ENCODE data around the gene FKBP1A.
A peak's percentile ranks its signal among the peaks of the same experiment; 100 is the strongest.

Gene FKBP1A

GRCh38 chr20:1371830-1372539, 20.9 kb downstream of the FKBP1A start:
- H3K27me3 ChIP-seq (ENCODE audit: control insufficient read depth, insufficient read depth, low read length), result no peaks in the 10 kb centered on the region
- H3K4me1 ChIP-seq (ENCODE audit: control insufficient read depth, insufficient read depth, low read length), result peaks cover 58% of the 10 kb centered on the region
- H3K4me3 ChIP-seq (ENCODE audit: low read length), result no peak overlapping the region
- H3K9me3 ChIP-seq (replicated peaks; ENCODE audit: low read length), result no peaks in the 10 kb centered on the region
- H3K4me2 ChIP-seq (ENCODE audit: low read length), result no peak overlapping the region
- H3K36me3 ChIP-seq (ENCODE audit: insufficient read depth, low read length), result peaks cover 66% of the 10 kb centered on the region
- H3K9ac ChIP-seq (ENCODE audit: low read depth, low read length), result no peak overlapping the region

DNA sequence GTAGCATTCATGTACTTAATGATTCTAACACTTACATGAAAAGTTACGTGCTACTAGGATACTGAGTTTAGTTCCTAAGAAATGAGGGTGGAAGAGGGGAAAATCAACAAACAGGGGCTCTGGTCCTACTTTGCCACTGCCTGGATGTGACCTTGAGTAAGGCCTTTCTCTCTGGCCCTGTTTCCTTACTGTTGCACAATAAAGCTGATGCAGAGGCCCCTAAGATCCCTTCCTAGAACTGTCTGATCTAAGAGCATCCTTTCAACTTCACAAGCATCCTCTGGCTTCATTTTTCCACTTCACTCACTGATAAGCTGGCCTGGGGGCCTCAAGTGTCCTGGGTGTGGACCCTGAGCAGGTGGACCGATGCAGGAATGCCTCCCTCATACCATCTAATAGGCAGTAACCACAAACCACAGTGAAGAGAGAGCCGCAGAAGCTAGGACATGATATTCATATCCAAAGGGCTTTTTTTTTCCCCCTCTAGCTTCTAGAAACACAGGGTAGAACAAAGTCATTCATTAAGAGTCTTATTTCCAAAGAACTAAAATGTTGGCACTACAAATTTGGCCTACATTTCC, 21.6 kb downstream of the FKBP1A start:
- Histone ChIP-seq H3K9ac (ENCODE audit: low read depth, low read length) (no peak overlapping the region), H3K4me2 (ENCODE audit: low read length) (no peak overlapping the region), H3K36me3 (ENCODE audit: insufficient read depth, low read length) (peaks cover 67% of the 10 kb centered on the region), H3K4me3 (ENCODE audit: low read length) (no peak overlapping the region), H3K4me1 (ENCODE audit: control insufficient read depth, insufficient read depth, low read length) (peaks cover 55% of the 10 kb centered on the region), H3K27me3 (ENCODE audit: control insufficient read depth, insufficient read depth, low read length) (no peaks in the 10 kb centered on the region), H3K9me3 (replicated peaks; ENCODE audit: low read length) (no peaks in the 10 kb centered on the region)

DNA sequence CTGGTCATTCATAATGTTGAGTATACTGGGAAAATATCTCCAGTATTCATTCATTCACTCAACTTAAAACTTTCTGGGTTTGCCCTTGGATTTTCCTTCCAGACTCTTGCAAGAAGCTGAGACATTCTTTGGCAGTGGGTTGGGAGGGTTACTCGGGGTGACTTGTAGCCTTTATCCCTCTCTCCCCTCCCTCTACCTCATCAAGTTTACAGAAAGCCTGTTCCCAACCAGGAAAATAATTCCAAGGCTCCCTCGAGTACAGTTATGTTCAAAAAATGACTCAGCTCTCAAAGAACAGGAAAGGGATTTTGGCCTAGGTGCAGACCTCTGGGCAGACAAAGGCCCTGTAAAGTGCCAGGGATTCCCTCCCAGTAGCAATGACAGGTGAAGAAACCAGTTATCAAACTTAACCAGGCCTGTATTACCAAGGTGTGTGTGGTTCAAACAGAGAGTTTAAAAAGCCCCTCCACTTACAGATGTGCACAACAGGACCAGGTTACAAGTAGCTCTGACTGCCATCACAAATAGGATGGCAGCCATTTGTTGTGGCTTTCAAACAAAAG, 22.2 kb downstream of the FKBP1A start:
- H3K4me1 ChIP-seq (ENCODE audit: control insufficient read depth, insufficient read depth, low read length), result peaks cover 49% of the 10 kb centered on the region
- H3K9ac ChIP-seq (ENCODE audit: low read depth, low read length), result no peak overlapping the region
- no peaks in the 10 kb centered on the region for H3K27me3 ChIP-seq (ENCODE audit: control insufficient read depth, insufficient read depth, low read length)
- no peak overlapping the region for H3K4me3 ChIP-seq (ENCODE audit: low read length)
- H3K36me3 ChIP-seq (ENCODE audit: insufficient read depth, low read length), result peaks cover 67% of the 10 kb centered on the region
- peak overlapping the region; percentile 10 for H3K4me2 ChIP-seq (ENCODE audit: low read length)
- H3K9me3 ChIP-seq (replicated peaks; ENCODE audit: low read length), result no peaks in the 10 kb centered on the region

- Histone ChIP-seq H3K27me3 (ENCODE audit: control insufficient read depth, insufficient read depth, low read length) (no peaks in the 10 kb centered on the region), H3K9me3 (replicated peaks; ENCODE audit: low read length) (no peaks in the 10 kb centered on the region), H3K4me2 (ENCODE audit: low read length) (no peak overlapping the region), H3K4me1 (ENCODE audit: control insufficient read depth, insufficient read depth, low read length) (peaks cover 43% of the 10 kb centered on the region), H3K9ac (ENCODE audit: low read depth, low read length) (no peak overlapping the region), H3K36me3 (ENCODE audit: insufficient read depth, low read length) (peaks cover 67% of the 10 kb centered on the region), H3K4me3 (ENCODE audit: low read length) (no peak overlapping the region)
These were observed 22.9 kb downstream of the FKBP1A start for GRCh38 chr20:1369970-1370369.

- Histone ChIP-seq H3K4me2 (ENCODE audit: low read length) (peak overlapping the region; percentile 49), H3K9ac (ENCODE audit: low read depth, low read length) (peak overlapping the region; percentile 15), H3K9me3 (replicated peaks; ENCODE audit: low read length) (no peaks in the 10 kb centered on the region), H3K4me3 (ENCODE audit: low read length) (no peak overlapping the region), H3K36me3 (ENCODE audit: insufficient read depth, low read length) (peaks cover 58% of the 10 kb centered on the region), H3K4me1 (ENCODE audit: control insufficient read depth, insufficient read depth, low read length) (peaks cover 42% of the 10 kb centered on the region), H3K27me3 (ENCODE audit: control insufficient read depth, insufficient read depth, low read length) (no peaks in the 10 kb centered on the region)
These were observed 24.2 kb downstream of the FKBP1A start for GRCh38 chr20:1368448-1369199.

GRCh38 chr20:1367479-1367878, 25.4 kb downstream of the FKBP1A start:
- H3K27me3 ChIP-seq (ENCODE audit: control insufficient read depth, insufficient read depth, low read length), result no peaks in the 10 kb centered on the region
- no peak overlapping the region for H3K4me2 ChIP-seq (ENCODE audit: low read length)
- H3K9ac ChIP-seq (ENCODE audit: low read depth, low read length), result no peak overlapping the region
- peaks cover 52% of the 10 kb centered on the region for H3K36me3 ChIP-seq (ENCODE audit: insufficient read depth, low read length)
- H3K4me1 ChIP-seq (ENCODE audit: control insufficient read depth, insufficient read depth, low read length), result peaks cover 42% of the 10 kb centered on the region
- no peaks in the 10 kb centered on the region for H3K9me3 ChIP-seq (replicated peaks; ENCODE audit: low read length)
- H3K4me3 ChIP-seq (ENCODE audit: low read length), result no peak overlapping the region

GRCh38 chr20:1364106-1364505, 28.7 kb downstream of the FKBP1A start:
- Histone ChIP-seq H3K4me1 (ENCODE audit: control insufficient read depth, insufficient read depth, low read length) (peaks cover 13% of the 10 kb centered on the region), H3K4me2 (ENCODE audit: low read length) (no peak overlapping the region), H3K9me3 (replicated peaks; ENCODE audit: low read length) (no peaks in the 10 kb centered on the region), H3K9ac (ENCODE audit: low read depth, low read length) (no peak overlapping the region), H3K36me3 (ENCODE audit: insufficient read depth, low read length) (peaks cover 33% of the 10 kb centered on the region), H3K4me3 (ENCODE audit: low read length) (no peak overlapping the region), H3K27me3 (ENCODE audit: control insufficient read depth, insufficient read depth, low read length) (no peaks in the 10 kb centered on the region)

DNA sequence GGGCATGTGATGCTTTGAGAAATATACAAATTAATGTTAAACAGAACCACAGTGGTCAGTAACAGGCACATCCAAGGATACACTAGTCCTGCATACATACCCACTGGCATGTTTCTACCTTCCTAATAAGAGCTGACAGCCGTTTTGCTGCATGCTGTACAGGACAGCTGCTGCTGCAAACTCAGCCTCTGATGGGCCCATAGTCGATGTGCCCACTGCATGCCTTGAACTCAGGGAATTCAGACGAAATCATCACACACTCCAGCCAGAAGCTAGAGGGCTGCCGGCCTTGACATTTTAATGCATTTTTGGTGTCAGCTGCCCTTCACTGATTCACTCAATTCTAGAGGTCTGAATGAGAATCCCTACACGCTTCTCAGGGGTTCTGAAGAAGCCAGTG, 29.3 kb downstream of the FKBP1A start:
- H3K4me1 ChIP-seq (ENCODE audit: control insufficient read depth, insufficient read depth, low read length), result peaks cover 7% of the 10 kb centered on the region
- no peak overlapping the region for H3K9ac ChIP-seq (ENCODE audit: low read depth, low read length)
- H3K4me3 ChIP-seq (ENCODE audit: low read length), result no peak overlapping the region
- H3K27me3 ChIP-seq (ENCODE audit: control insufficient read depth, insufficient read depth, low read length), result no peaks in the 10 kb centered on the region
- H3K4me2 ChIP-seq (ENCODE audit: low read length), result no peak overlapping the region
- H3K9me3 ChIP-seq (replicated peaks; ENCODE audit: low read length), result no peaks in the 10 kb centered on the region
- H3K36me3 ChIP-seq (ENCODE audit: insufficient read depth, low read length), result peaks cover 33% of the 10 kb centered on the region

DNA sequence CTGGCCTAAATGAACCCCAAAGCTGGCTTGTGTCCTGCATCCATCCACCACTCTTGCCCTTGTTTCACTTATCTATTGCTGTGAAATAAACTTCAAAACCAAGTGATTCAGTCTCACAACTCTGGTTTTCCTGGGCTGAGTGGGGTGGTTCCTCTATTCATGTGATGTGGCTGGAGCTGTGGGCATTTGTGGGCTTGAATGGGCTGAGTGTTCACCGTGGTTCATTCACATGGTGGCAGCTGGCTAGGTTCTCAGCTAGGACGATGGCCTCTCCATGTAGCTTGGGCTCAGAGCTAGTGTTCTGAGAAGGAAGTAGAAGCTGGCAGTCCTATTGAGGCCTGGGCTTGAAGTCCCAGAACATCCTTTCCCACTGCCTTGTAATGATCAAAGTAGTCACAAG, 30.4 kb downstream of the FKBP1A start:
- Histone ChIP-seq H3K4me1 (ENCODE audit: control insufficient read depth, insufficient read depth, low read length) (peaks cover 5% of the 10 kb centered on the region), H3K9ac (ENCODE audit: low read depth, low read length) (no peak overlapping the region), H3K4me3 (ENCODE audit: low read length) (no peak overlapping the region), H3K27me3 (ENCODE audit: control insufficient read depth, insufficient read depth, low read length) (no peaks in the 10 kb centered on the region), H3K4me2 (ENCODE audit: low read length) (no peak overlapping the region), H3K36me3 (ENCODE audit: insufficient read depth, low read length) (peaks cover 25% of the 10 kb centered on the region), H3K9me3 (replicated peaks; ENCODE audit: low read length) (no peaks in the 10 kb centered on the region)

DNA sequence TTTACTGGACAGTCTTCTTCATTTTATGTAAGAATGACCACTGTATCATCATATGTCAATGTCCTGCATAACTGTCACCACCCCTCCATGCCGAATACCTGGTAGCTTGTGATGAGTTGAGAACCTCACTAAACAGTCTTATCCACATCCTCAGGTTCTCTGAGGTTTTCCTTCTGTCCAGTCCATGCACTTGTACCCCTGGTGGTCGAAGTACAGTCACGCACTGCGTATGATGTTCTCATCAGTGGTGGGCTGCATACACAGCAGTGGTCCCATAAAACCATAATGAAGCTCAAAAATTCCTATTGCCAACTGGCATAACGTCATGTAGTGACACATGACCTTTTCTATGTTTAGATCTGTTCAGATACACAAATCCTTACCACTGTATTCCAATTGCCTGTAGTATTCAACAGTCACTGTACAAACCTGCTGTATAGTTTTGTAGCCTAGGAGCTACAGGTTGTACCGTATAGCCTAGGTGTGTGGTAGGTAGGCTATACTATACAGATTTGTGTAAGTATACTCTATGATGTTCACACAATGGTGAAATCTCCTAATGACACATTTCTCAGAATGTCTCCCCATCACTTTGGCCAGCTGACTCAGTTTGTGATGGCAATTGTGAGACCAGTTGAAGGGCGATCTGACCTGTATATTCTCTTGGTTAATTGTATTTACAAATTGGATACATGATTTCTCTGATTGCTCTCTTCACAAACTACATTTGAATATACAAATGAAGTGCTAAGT, 32.6 kb downstream of the FKBP1A start:
- Histone ChIP-seq H3K9ac (ENCODE audit: low read depth, low read length) (no peak overlapping the region), H3K36me3 (ENCODE audit: insufficient read depth, low read length) (peaks cover 18% of the 10 kb centered on the region), H3K9me3 (replicated peaks; ENCODE audit: low read length) (no peaks in the 10 kb centered on the region), H3K4me1 (ENCODE audit: control insufficient read depth, insufficient read depth, low read length) (peaks cover 5% of the 10 kb centered on the region), H3K27me3 (ENCODE audit: control insufficient read depth, insufficient read depth, low read length) (no peaks in the 10 kb centered on the region), H3K4me3 (ENCODE audit: low read length) (no peak overlapping the region), H3K4me2 (ENCODE audit: low read length) (no peak overlapping the region)
